UCSD-AML1 (cell line): ENCODE data around the gene SOX30.
"Not testable (repeated sequence)": the region's sequence is repeated elsewhere in the genome, so short reads cannot be mapped to it uniquely, and the experiment has no call there.

Experiments
- DNase-seq: peaks from one replicate; lab custom pipeline; 2025; ENCODE audit not compliant: unreplicated experiment; lab: John Stamatoyannopoulos, UW

SOX30 gene

GRCh38 chr5:157652377-157652692, at the start of gene SOX30:
Gene SOX30 (minus strand): TSS chr5:157652438. CDS start chr5:157652078, 360 bp downstream.
- DNase-seq, result no peak

GRCh38 chr5:157698674-157699073, 46.4 kb upstream of the SOX30 start:
- DNase-seq, result not testable (repeated sequence)

DNA sequence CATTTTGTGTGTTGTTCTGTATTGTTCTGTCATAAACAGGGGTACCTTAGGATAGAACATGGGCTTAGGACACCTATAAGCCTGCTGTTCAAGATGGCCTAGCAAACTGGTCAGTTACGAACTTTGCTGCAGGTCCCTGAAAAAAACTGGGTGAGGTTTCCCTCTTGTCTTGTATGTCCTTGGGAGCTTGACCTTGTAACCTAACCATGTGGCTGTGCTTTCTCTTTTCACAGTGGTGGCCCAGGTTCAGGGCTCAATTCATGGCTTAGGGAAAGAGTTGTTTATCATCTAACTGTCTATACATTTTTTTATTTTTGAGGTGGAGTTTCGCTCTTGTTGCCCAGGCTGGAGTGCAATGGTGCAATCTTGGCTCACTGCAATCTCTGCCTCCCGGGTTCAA, 43.9 kb upstream of the SOX30 start:
- not testable (repeated sequence) for DNase-seq

GRCh38 chr5:157693816-157694215, 41.6 kb upstream of the SOX30 start:
- DNase-seq, result not testable (repeated sequence)

DNA sequence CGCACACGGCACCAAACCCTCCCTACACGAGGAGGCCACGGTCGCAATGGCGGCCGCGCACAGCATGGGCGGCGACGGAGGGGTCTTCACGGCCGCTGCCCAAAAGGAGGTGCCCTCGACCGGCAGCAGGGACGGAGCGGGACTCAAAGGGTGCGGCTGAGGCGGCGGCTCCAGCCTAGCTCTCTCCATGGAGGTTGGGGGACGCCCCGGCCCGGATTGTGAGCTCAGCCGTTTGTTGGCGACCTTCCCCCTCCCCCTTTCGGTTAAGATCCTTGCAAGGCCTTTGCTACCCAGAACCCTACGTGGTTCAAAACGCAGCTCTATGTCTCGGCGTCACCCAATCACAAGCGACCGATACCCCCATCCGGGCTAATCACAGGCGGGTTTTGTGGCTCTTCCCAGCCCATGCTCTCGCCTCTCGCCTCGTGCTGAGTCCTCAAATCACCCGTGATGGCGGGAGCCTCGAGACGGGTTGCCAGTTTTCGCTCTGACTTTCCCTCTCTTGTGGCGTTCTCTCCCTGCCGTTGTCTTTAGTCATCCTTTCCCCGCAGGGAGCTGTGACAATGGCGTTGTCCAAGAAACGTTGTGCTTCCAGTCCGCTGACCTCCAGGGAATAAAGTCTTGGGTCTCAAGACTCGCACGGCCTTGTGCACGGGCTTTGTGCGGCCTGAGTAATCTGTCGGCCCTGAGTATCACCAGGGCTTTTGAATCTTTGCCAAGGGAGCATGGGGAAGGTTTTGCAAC, 38.6 kb upstream of the SOX30 start:
- no peak for DNase-seq

- no peak for DNase-seq
These were observed 37.9 kb upstream of the SOX30 start for GRCh38 chr5:157689942-157690689.

DNA sequence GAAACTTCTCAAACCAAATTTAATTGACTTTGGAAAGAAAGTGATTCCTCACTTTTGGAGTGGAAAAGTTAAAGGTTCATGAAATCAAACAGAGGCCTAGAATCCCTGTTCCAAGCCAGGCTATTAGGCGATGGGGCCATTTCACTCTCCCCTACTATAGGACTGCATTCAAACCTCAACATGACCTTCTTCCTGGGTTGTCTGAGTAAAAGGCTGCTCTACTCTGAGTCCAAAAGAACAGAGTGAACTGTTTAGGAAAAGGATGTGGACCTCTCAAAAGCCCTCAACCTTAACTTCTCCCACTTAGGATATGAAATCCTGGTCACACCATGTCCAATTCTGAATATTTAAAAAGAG, 34.9 kb upstream of the SOX30 start:
- DNase-seq, result no peak

DNA sequence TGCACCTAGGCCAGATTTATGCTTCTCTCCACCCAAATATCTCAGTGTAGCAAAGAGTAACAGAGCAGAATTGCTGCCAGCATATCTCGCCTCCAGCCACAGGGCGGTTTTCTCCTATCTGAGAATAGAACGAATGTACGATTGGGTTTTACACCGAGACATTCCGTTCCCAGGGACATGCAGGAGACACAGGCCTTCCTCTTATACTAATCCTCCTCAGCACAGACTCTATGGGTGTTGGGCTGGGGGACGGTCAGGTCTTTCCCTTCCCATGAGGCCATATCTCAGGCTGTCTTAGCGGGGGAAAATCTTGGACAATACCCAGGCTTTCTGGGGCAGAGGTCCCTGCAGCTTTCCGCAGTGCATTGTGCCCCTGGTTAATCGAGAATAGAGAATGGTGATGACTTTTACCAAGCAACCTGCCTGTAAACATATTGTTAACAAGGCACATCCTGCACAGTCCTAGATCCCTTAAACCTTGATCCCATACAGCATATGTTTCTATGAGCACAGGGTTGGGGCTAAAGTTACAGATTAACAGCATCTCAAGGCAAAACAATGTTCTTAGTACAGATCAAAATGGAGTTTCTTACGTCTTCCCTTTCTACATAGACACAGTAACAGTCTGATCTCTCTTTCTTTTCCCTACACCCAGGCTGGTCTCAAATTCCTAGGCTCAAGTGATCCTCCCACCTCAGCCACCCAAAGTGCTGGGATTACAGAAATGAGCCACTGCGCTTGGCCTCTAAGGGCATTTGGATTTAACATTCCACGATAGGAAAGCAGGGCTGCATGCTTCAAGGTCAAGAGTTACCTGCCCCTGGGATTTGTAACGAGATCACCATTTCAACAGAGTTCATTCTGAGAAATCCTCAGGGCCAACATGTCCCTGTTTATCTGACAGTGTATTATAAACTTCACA, 34.3 kb upstream of the SOX30 start:
- not testable (repeated sequence) for DNase-seq

DNA sequence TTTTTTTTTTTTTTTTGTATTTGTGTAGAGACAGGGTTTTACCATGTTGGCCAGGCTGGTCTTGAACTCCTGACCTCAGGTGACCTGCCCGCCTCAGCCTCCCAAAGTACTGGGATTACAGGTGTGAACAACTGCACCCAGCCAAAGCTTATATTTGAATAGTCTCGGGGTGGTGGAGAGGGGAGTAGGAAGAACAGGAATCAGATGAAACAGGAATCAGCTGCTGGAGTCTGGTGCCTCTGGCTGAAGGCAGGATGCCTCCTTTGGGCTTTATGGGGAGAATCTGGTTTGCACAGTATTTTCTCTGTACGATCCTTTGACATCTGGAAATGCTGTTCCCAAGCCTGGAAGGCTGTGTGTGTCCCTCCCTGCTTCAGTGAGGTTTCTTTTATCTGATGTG, 30.0 kb upstream of the SOX30 start:
- DNase-seq, result no peak

DNA sequence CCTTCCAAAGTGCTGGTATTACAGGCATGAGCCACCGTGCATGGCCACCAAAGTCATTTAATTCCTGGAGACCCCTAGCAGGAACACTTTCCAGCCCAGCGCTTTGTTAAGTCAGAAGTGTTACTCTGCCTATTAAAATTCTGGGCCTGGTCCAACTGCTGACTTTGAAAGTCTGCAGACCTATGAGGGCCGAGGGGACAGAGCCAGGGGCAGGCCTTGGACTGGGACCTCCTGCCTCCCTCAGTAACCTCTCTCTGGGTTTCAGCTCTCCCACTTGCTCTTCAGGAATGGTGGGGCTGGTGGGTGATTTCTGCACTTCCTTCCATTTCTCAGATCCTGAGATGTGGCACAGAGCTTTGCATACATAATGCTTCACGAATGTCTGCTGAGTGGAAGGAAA, 28.8 kb upstream of the SOX30 start:
- no peak for DNase-seq

DNA sequence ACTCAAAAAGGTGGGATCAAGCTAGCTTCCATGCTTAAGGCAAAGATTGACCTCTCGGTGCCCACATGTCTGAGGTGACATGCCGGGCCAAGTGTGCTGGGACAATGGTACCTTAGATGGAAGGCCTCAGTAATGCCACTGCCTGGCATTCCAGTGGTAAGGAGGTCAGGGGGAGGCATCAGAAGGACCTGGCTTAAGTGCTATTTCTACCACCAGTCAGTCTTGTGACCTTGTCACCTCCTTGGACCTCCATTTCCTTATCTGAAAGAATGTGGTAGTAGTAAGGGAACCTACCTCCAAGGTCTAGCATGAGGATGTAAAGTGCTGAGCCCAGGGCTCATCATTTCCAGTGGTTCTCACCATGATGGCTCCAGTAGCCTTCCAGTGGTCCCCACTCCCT, 28.0 kb upstream of the SOX30 start:
- no peak for DNase-seq

GRCh38 chr5:157679801-157680200, 27.6 kb upstream of the SOX30 start:
- DNase-seq, result no peak

GRCh38 chr5:157677931-157678330, 25.7 kb upstream of the SOX30 start:
- DNase-seq, result no peak

DNA sequence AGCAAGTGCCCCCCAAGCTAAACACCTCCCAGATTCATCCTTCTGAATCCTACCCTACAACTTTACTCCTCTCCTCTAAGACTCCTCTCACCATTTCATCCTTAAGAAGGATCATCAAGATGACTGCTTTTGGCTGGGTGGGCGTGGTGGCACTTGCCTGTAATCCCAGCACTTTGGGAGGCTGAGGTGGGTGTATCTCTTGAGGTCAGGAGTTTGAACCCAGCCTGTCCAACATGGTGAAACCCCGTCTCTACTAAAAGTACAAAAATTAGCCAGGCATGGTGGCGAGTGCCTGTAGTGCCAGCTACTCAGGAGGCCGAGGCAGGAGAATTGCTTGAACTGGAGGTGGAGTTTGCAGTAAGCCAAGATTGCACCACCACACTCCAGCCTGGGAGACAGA, 22.1 kb upstream of the SOX30 start:
- DNase-seq, result not testable (repeated sequence)

- DNase-seq, result no peak
These were observed 20.7 kb upstream of the SOX30 start for GRCh38 chr5:157672976-157673375.

- DNase-seq, result no peak
These were observed 19.5 kb upstream of the SOX30 start for GRCh38 chr5:157671592-157672330.

- peak; percentile 14 for DNase-seq
These were observed 18.7 kb upstream of the SOX30 start, which contains the start of gene C5orf52 for GRCh38 chr5:157670662-157671591. Gene C5orf52 (plus strand): TSS chr5:157671533. CDS start chr5:157671615, 82 bp downstream.

DNA sequence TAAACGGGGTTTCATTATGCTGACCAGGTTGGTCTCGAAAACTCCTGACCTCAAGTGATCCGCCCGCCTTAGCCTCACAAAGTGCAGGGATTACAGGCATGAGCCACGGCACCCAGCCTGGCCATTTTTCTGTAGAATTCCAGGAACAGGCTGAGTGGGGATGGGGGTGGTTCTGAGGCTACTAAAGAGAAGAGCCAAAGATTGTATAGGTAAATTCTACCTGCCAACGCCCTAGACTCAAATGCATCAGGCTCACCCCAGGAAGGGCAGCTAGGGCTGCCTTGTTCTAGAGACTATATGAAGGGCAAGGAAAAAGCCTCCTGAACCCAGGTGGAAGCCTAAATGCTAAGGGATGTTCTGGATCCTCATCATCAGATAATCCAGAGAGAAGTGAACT, 17.5 kb upstream of the SOX30 start:
- no peak for DNase-seq

DNA sequence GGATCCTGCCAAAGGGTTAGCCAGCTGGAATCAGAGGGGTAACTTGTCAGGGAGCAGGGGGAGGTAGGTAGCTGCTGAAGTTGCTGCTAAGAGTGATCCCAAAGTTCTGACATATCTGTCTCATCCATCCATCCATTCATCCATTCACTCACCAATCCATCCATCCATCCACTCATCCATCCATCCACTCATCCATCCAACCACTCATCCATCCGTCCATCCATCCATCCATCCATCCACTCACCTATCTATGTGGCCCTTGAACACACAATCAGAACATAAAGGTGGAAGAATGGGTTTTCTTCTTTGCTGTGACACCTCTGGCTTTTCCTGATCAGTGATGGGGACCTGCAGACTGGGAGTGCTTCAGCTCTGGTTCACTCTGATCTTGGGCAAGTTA, 16.1 kb upstream of the SOX30 start:
- DNase-seq, result no peak
